Measurements from ENCODE around the gene SBF2.

The SBF2 gene

DNA sequence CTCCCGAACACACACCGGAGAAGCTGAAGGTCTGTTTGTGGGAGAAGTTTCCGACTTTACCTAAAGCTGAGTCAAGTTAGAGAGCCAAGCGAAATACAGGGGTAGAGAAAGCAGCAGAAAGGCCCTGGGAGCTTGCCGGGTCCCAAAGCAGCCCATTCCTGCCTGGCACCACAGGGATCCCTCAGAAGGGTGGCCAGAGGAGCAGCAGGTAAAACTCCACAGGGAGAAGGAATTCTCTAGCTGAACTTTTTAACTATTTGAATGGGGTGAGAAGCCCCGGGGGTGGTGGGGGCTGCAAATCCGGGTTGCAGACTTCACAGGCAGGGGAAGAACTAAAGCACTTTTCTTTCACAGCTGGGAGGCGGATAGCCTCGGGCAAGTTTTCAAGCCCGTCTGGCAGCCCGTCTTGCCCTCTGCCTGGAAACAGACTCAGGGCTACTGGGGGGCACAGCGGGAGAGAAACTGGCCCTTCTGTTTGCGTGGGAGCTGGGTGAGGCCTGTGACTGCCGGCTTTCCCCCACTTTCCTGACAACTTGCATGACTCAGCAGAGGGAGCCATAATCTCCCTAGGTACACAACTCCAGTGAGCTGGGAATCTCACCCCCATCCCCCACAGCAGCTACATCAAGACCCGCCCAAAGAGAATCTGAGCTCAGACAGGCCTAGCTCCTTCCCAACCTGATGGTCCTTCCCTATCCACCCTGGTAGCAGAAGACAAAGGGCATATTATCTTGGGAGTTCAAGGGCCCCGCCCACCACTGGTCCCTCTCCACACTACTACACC lies 311.0 kb downstream of the SBF2 start:
- no peaks in the 10 kb centered on the region for H3K36me3 ChIP-seq (ENCODE audit: insufficient read depth, low read length)
- H3K9me2 ChIP-seq (ENCODE audit: low read depth, low read length) = no peaks in the 10 kb centered on the region
- no peaks in the 10 kb centered on the region for H3K79me2 ChIP-seq (ENCODE audit: insufficient read depth, low read length)
- no peak overlapping the region for H3K27ac ChIP-seq (ENCODE audit: low read depth, low read length, poor library complexity, severe bottlenecking)
- H3K9me3 ChIP-seq (ENCODE audit: low read length) = no peaks in the 10 kb centered on the region
- no peak for TF ChIP-seq EZH2 (IDR thresholded peaks at IDR 0.05; ENCODE audit: borderline replicate concordance, low read length)
- TF ChIP-seq, protein P1, sequence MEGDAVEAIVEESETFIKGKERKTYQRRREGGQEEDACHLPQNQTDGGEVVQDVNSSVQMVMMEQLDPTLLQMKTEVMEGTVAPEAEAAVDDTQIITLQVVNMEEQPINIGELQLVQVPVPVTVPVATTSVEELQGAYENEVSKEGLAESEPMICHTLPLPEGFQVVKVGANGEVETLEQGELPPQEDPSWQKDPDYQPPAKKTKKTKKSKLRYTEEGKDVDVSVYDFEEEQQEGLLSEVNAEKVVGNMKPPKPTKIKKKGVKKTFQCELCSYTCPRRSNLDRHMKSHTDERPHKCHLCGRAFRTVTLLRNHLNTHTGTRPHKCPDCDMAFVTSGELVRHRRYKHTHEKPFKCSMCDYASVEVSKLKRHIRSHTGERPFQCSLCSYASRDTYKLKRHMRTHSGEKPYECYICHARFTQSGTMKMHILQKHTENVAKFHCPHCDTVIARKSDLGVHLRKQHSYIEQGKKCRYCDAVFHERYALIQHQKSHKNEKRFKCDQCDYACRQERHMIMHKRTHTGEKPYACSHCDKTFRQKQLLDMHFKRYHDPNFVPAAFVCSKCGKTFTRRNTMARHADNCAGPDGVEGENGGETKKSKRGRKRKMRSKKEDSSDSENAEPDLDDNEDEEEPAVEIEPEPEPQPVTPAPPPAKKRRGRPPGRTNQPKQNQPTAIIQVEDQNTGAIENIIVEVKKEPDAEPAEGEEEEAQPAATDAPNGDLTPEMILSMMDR (IDR thresholded peaks at IDR 0.05; ENCODE audit: low read length) = no peak
- H3K9ac ChIP-seq (ENCODE audit: low read length) = no peak overlapping the region
- no peaks in the 10 kb centered on the region for H4K20me1 ChIP-seq (ENCODE audit: insufficient read depth, low read length)
- no peaks in the 10 kb centered on the region for H3F3A ChIP-seq (ENCODE audit: insufficient read depth, low read length)
- H2AFZ ChIP-seq (ENCODE audit: low read length) = no peak overlapping the region
- no peaks in the 10 kb centered on the region for H3K4me1 ChIP-seq (ENCODE audit: insufficient read depth, low read length, severe bottlenecking)
- H3K4me3 ChIP-seq (ENCODE audit: low read depth, low read length, poor library complexity, severe bottlenecking) = no peak overlapping the region
- H3K27me3 ChIP-seq (ENCODE audit: insufficient read depth, low read length) = no peaks in the 10 kb centered on the region
- no peak overlapping the region for H3K4me2 ChIP-seq (ENCODE audit: low read length)

DNA sequence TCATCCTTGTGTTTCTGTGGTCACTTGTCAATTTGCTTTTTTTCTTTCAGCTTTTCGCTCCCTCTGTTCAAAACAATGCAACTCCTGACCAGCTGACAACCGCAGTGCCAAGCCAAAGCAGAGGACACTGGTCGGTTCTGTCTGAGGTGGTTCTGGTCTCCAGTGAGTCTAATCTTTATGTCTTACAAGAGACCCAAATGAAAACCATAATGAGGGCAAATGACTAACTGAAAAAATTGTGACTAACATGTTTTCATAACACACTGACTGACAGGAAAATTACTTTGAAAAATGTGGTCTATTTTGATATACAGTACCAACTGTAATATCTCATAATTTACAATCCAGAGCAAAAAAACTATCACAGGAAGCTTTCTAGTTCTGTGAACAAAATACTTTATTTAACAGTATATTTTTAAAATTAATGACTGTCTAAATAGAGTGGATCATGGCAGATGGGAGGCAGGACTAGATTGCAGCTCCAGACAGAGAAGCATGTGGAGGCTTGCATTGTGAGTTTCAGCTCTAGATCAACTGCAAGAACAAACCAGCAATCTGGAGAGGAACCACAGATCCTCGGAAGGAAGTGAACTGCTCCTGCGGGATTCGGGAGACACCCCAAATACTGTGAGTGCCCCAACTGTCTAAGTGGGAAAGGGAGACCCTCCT lies 311.8 kb downstream of the SBF2 start:
- no peaks in the 10 kb centered on the region for H3K27me3 ChIP-seq (ENCODE audit: insufficient read depth, low read length)
- no peaks in the 10 kb centered on the region for H3K36me3 ChIP-seq (ENCODE audit: insufficient read depth, low read length)
- H3K27ac ChIP-seq (ENCODE audit: low read depth, low read length, poor library complexity, severe bottlenecking) = no peak overlapping the region
- TF ChIP-seq, protein P1 (IDR thresholded peaks at IDR 0.05; ENCODE audit: low read length) = no peak
- TF ChIP-seq EZH2 (IDR thresholded peaks at IDR 0.05; ENCODE audit: borderline replicate concordance, low read length) = no peak
- no peak overlapping the region for H2AFZ ChIP-seq (ENCODE audit: low read length)
- no peaks in the 10 kb centered on the region for H3F3A ChIP-seq (ENCODE audit: insufficient read depth, low read length)
- no peaks in the 10 kb centered on the region for H3K9me3 ChIP-seq (ENCODE audit: low read length)
- H3K9ac ChIP-seq (ENCODE audit: low read length) = no peak overlapping the region
- H3K4me2 ChIP-seq (ENCODE audit: low read length) = no peak overlapping the region
- no peaks in the 10 kb centered on the region for H3K79me2 ChIP-seq (ENCODE audit: insufficient read depth, low read length)
- no peaks in the 10 kb centered on the region for H3K9me2 ChIP-seq (ENCODE audit: low read depth, low read length)
- no peaks in the 10 kb centered on the region for H4K20me1 ChIP-seq (ENCODE audit: insufficient read depth, low read length)
- H3K4me1 ChIP-seq (ENCODE audit: insufficient read depth, low read length, severe bottlenecking) = no peaks in the 10 kb centered on the region
- no peak overlapping the region for H3K4me3 ChIP-seq (ENCODE audit: low read depth, low read length, poor library complexity, severe bottlenecking)

DNA sequence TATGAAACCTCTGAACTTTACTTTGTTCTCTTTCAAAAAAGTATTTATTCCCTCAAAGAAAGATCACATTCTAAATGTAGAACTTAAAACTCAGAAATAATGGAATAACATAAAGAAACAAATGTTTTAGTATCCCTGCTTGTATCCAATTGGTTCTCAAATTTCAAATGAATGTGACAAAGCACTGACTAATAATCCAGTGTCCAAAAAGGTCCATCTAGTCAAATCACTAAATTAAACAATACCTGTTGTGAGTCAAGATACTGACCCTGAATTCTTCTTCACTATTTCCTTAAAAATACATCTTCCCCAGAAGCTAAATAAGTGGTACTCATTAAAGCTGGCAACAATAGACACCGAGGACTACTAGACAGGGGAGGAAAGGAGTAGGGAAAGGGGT lies 313.1 kb downstream of the SBF2 start:
- H3K4me1 ChIP-seq (ENCODE audit: insufficient read depth, low read length, severe bottlenecking) = no peaks in the 10 kb centered on the region
- no peak overlapping the region for H3K9ac ChIP-seq (ENCODE audit: low read length)
- H3K27ac ChIP-seq (ENCODE audit: low read depth, low read length, poor library complexity, severe bottlenecking) = no peak overlapping the region
- no peaks in the 10 kb centered on the region for H3K9me3 ChIP-seq (ENCODE audit: low read length)
- H2AFZ ChIP-seq (ENCODE audit: low read length) = no peak overlapping the region
- H3K4me2 ChIP-seq (ENCODE audit: low read length) = no peak overlapping the region
- no peak overlapping the region for H3K4me3 ChIP-seq (ENCODE audit: low read depth, low read length, poor library complexity, severe bottlenecking)
- H4K20me1 ChIP-seq (ENCODE audit: insufficient read depth, low read length) = no peaks in the 10 kb centered on the region
- H3F3A ChIP-seq (ENCODE audit: insufficient read depth, low read length) = no peaks in the 10 kb centered on the region
- H3K36me3 ChIP-seq (ENCODE audit: insufficient read depth, low read length) = no peaks in the 10 kb centered on the region
- no peaks in the 10 kb centered on the region for H3K79me2 ChIP-seq (ENCODE audit: insufficient read depth, low read length)
- no peaks in the 10 kb centered on the region for H3K27me3 ChIP-seq (ENCODE audit: insufficient read depth, low read length)
- TF ChIP-seq EZH2 (IDR thresholded peaks at IDR 0.05; ENCODE audit: borderline replicate concordance, low read length) = no peak
- TF ChIP-seq, protein P1 (IDR thresholded peaks at IDR 0.05; ENCODE audit: low read length) = no peak
- no peaks in the 10 kb centered on the region for H3K9me2 ChIP-seq (ENCODE audit: low read depth, low read length)

Measured in OCI-LY1 (cell line).